ENCODE measurements around the gene DDX24. TPM values are rescaled to one million over a fixed set of nuclear protein-coding genes. Genes with fewer than 3 reads are reported as not detected.

The DDX24 gene
- total and polyA plus RNA-seq, 9 of the 15 experiments (the other 6 are each of a cell fraction or from before 2014, with no cell fraction given), result 82.4 to 175 (median 122) TPM

DNA sequence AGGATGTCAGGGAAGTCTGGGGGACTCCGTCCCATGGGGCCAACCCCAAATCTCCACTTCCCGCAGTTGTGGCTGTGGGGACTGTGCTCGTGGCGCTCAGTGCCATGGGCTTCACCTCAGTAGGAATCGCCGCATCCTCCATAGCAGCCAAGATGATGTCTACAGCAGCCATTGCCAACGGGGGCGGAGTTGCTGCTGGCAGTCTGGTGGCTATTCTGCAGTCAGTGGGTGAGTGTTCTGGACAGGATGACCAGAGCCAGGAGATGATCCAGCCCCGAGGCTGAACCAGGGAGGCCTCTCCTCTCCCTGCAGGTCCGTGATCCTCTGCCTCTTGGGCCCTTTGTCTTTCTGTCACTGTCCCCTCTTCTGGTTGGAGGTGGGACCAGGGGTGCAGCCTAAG lies 20.7 kb upstream of the DDX24 start:
- no peak overlapping the region for H3K4me3 ChIP-seq
- ChIA-PET POLR2A (interaction anchor here (1.2 kb wide), 1 partner anchor 9 kb away, joined by 7 read pairs; the partner anchor contains the start of gene IFI27), CTCF (ENCODE audit: low intra/inter-chr PET ratio) (no interaction called here)
- peaks cover 2% of the 10 kb centered on the region for H3K9me1 ChIP-seq (ENCODE audit: control insufficient read depth, insufficient read depth, low read length)
- no peaks in the 10 kb centered on the region for H3K9me3 ChIP-seq (replicated peaks; ENCODE audit: control insufficient read depth, insufficient read depth, low read depth, low read length)
- H3K27me3 ChIP-seq (ENCODE audit: control insufficient read depth in 2 of 2, insufficient read depth in 2 of 2, low read length in 2 of 2), result no peaks in the 10 kb centered on the region
- no peak for DNase-seq (ENCODE audit: extremely low read depth in 1 of 4, low spot score in 3 of 4)
- no peak overlapping the region for H3K27ac ChIP-seq (ENCODE audit: extremely low read depth, low read depth, low read length)
- intact Hi-C loops (cut with micrococcal nuclease) (no loop called here), in situ Hi-C loops (cut with MboI) (no loop called here)
- ATAC-seq, result no peak
- H3K4me2 ChIP-seq (ENCODE audit: insufficient read depth, low read length), result no peak overlapping the region
- no TSS peak for BruUV-seq (replicated peaks)
- TF ChIP-seq, protein P1, sequence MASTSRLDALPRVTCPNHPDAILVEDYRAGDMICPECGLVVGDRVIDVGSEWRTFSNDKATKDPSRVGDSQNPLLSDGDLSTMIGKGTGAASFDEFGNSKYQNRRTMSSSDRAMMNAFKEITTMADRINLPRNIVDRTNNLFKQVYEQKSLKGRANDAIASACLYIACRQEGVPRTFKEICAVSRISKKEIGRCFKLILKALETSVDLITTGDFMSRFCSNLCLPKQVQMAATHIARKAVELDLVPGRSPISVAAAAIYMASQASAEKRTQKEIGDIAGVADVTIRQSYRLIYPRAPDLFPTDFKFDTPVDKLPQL (IDR thresholded peaks at IDR 0.05; ENCODE audit: extremely low read depth, insufficient read length), result no peak
- TF ChIP-seq, protein P2, sequence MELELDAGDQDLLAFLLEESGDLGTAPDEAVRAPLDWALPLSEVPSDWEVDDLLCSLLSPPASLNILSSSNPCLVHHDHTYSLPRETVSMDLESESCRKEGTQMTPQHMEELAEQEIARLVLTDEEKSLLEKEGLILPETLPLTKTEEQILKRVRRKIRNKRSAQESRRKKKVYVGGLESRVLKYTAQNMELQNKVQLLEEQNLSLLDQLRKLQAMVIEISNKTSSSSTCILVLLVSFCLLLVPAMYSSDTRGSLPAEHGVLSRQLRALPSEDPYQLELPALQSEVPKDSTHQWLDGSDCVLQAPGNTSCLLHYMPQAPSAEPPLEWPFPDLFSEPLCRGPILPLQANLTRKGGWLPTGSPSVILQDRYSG (tag; conservative IDR thresholded peaks at IDR 0.05; ENCODE audit: low read depth), result no peak
- no peak for TF ChIP-seq RFX1 (IDR thresholded peaks at IDR 0.05)
- TF ChIP-seq, protein P3, sequence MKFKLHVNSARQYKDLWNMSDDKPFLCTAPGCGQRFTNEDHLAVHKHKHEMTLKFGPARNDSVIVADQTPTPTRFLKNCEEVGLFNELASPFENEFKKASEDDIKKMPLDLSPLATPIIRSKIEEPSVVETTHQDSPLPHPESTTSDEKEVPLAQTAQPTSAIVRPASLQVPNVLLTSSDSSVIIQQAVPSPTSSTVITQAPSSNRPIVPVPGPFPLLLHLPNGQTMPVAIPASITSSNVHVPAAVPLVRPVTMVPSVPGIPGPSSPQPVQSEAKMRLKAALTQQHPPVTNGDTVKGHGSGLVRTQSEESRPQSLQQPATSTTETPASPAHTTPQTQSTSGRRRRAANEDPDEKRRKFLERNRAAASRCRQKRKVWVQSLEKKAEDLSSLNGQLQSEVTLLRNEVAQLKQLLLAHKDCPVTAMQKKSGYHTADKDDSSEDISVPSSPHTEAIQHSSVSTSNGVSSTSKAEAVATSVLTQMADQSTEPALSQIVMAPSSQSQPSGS (CRISPR knock-in tag; IDR thresholded peaks at IDR 0.05), result no peak
- H3K79me2 ChIP-seq (ENCODE audit: control insufficient read depth, insufficient read depth, low read length), result no peaks in the 10 kb centered on the region
- no peaks in the 10 kb centered on the region for H3K36me3 ChIP-seq (ENCODE audit: control insufficient read depth, insufficient read depth, low read length)
- no peaks in the 10 kb centered on the region; a peak in 1 of 5 replicates for H3K4me1 ChIP-seq (replicated peaks in 1 of 2; ENCODE audit: control insufficient read depth in 2 of 2, insufficient read depth in 2 of 2, low read length in 2 of 2)
- no peak overlapping the region for H2AFZ ChIP-seq (ENCODE audit: low read depth, low read length)
- no peak overlapping the region; a peak in 1 of 4 replicates for H3K9ac ChIP-seq (ENCODE audit: insufficient read depth in 1 of 2, low read depth in 2 of 2, low read length in 2 of 2)
- no peak for FAIRE-seq
- WGBS (ENCODE audit: insufficient coverage, low coverage, missing lambda C conversion rate), result 100% methylated on average over 2 of the region's 10 CpGs
- no peaks in the 10 kb centered on the region for H4K20me1 ChIP-seq (replicated peaks; ENCODE audit: control insufficient read depth, insufficient read depth, low read length)
